WTC11 (cell line): Measurements from ENCODE around the gene ABCB10. TPM values are rescaled to one million over a fixed set of nuclear protein-coding genes. Genes with fewer than 3 reads are reported as not detected.

Experiments
- ATAC-seq: fragments of 200-7000 bp; cut with Tn5 transposase; 2 replicates; pipeline ENCODE4 v1.10.0; 2021; ENCODE audit warnings: mild to moderate bottlenecking, moderate library complexity
- CTCF ChIA-PET: fragments of 300-600 bp; sonication (Branson Sonifier 250); formaldehyde crosslinking; loops from one replicate; lab custom pipeline; 2021; ENCODE audit warnings: antibody characterized with exemption; lab: Charles Lee
- POLR2A ChIA-PET: fragments of 350-600 bp; sonication (Branson Sonifier 250); formaldehyde crosslinking; loops from one replicate; lab custom pipeline; 2021; ENCODE audit warnings: antibody characterized with exemption; lab: Charles Lee
- DNase-seq: peaks from one replicate; pipeline ENCODE4 v3.0.0; 2021; ENCODE audit warnings: low spot score
- H3K27ac Mint-ChIP-seq: 2 replicates; pipeline ENCODE4 v1.8.0; 2021; ENCODE audit warnings: mixed read lengths
- H3K27me3 Mint-ChIP-seq: 2 replicates; pipeline ENCODE4 v1.8.0; 2021; ENCODE audit warnings: low read depth, mild to moderate bottlenecking, moderate library complexity, mixed read lengths
- H3K36me3 Mint-ChIP-seq: 2 replicates; pipeline ENCODE4 v1.8.0; 2021; ENCODE audit warnings: mixed read lengths
- H3K4me1 Mint-ChIP-seq: 2 replicates; pipeline ENCODE4 v1.8.0; 2022; ENCODE audit warnings: mixed read lengths
- H3K4me3 Mint-ChIP-seq: 2 replicates; pipeline ENCODE4 v1.8.0; 2021; ENCODE audit warnings: mild to moderate bottlenecking, moderate library complexity, mixed read lengths
- H3K9me3 Mint-ChIP-seq: 2 replicates; pipeline ENCODE4 v1.8.0; 2021; ENCODE audit warnings: mixed read lengths
- CBFB ChIP-seq: sonication (generic); formaldehyde crosslinking; IDR thresholded peaks from 2 replicates; pipeline ENCODE4 v1.8.1; 2022; ENCODE audit warnings: mild to moderate bottlenecking, low read depth, missing genetic modification reagents
- KAT7 ChIP-seq: sonication (generic); formaldehyde crosslinking; IDR thresholded peaks from 2 replicates; pipeline ENCODE4 v1.8.1; 2023; ENCODE audit warnings: missing genetic modification reagents, mild to moderate bottlenecking, borderline replicate concordance
- NR1H2 ChIP-seq: sonication (generic); formaldehyde crosslinking; IDR thresholded peaks from 2 replicates; pipeline ENCODE4 v1.9.0; 2021; ENCODE audit warnings: mild to moderate bottlenecking, moderate library complexity, missing genetic modification reagents
- RELA ChIP-seq: sonication (generic); formaldehyde crosslinking; IDR thresholded peaks from 2 replicates; pipeline ENCODE4 v1.8.1; 2022; ENCODE audit warnings: missing genetic modification reagents, mild to moderate bottlenecking, borderline replicate concordance
- ZBTB21 ChIP-seq: sonication (generic); formaldehyde crosslinking; IDR thresholded peaks from 2 replicates; pipeline ENCODE4 v1.8.1; 2023; ENCODE audit warnings: mild to moderate bottlenecking, missing genetic modification reagents, borderline replicate concordance
- ZNF232 ChIP-seq: sonication (generic); formaldehyde crosslinking; IDR thresholded peaks from 2 replicates; pipeline ENCODE4 v1.8.0; 2022; ENCODE audit warnings: mild to moderate bottlenecking, missing genetic modification reagents
- ZNF317 ChIP-seq: sonication (generic); formaldehyde crosslinking; IDR thresholded peaks from 2 replicates; pipeline ENCODE4 v1.8.1; 2023; ENCODE audit warnings: low read depth, mild to moderate bottlenecking, moderate library complexity, missing genetic modification reagents, borderline replicate concordance
- ZNF416 ChIP-seq: fragments of 250-450 bp; sonication (Bioruptor Pico); IDR thresholded peaks from 2 replicates; pipeline ENCODE4 v1.9.0; 2021; ENCODE audit warnings: mild to moderate bottlenecking, inconsistent platforms
- total RNA-seq: library from RNA; stranded (reverse); gene quantifications from 3 replicates; pipeline ENCODE4 v1.2.3, GENCODE V29; 2021
- TF ChIP-seq, protein P1 (sequence below): sonication (generic); formaldehyde crosslinking; IDR thresholded peaks from 2 replicates; pipeline ENCODE4 v1.8.0; 2023; ENCODE audit warnings: missing genetic modification reagents, mild to moderate bottlenecking, borderline replicate concordance
- TF ChIP-seq, protein P2 (sequence below): fragments of 200-600 bp; IDR thresholded peaks from 2 replicates; pipeline ENCODE4 v1.8.0; 2022; ENCODE audit warnings: antibody characterized with exemption
- TF ChIP-seq, protein P3 (sequence below): sonication (generic); formaldehyde crosslinking; IDR thresholded peaks from 2 replicates; pipeline ENCODE4 v1.8.1; 2022; ENCODE audit warnings: mild to moderate bottlenecking, moderate library complexity, missing genetic modification reagents
- TF ChIP-seq, protein P4 (sequence below): sonication (generic); formaldehyde crosslinking; IDR thresholded peaks from 2 replicates; pipeline ENCODE4 v1.8.0; 2022; ENCODE audit warnings: missing genetic modification reagents
- TF ChIP-seq, protein P5 (sequence below): fragments of 250-450 bp; sonication (Bioruptor Pico); conservative IDR thresholded peaks from 2 replicates; pipeline ENCODE4 v1.9.0; 2021; ENCODE audit warnings: mild to moderate bottlenecking
- TF ChIP-seq, protein P6 (sequence below): sonication (generic); formaldehyde crosslinking; IDR thresholded peaks from 2 replicates; pipeline ENCODE4 v1.8.0; 2023; ENCODE audit warnings: mild to moderate bottlenecking, missing genetic modification reagents
- TF ChIP-seq, protein P7 (sequence below): sonication (generic); formaldehyde crosslinking; IDR thresholded peaks from 2 replicates; pipeline ENCODE4 v1.8.0; 2022; ENCODE audit warnings: mild to moderate bottlenecking, missing genetic modification reagents
- TF ChIP-seq, protein P8 (sequence below): sonication (generic); formaldehyde crosslinking; IDR thresholded peaks from 2 replicates; pipeline ENCODE4 v1.8.1; 2022; ENCODE audit warnings: low read depth, missing genetic modification reagents, borderline replicate concordance

The ABCB10 gene
- total RNA-seq, 1 experiment from 2014 or later: 11.0 TPM

DNA sequence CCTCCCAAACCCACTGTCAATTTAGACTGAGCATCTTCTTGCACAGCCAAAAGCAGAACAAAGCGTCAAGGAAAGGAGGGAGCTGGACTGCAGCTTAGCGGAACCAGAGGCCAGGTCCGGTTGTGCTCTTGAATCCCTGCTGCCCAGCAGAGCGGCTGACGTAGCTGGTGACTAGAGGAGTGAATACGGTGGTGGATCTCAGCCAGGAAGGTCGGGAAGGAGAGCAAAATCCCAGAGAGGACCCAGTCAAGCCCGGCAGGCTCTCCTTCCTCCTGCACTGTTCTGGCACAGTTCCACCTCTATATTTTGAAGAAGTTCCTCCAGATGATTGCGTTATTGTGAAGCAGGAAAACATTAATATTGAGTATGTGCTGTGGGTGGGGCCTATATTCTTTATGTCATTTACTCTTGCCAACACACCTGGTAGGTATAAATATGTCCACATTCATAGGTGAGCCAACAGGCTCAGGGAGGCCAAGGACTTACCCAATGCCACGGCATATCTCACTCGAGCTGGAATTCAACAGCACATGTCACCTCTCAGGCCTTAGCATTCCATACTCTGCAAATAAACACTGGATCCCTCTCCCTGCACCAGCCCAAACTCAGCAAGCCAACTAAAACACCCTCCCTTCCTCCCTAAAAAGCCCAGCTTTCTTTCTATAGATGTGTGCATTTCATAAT is 23.6 kb upstream of the ABCB10 start:
- Mint-ChIP-seq H3K27me3 (no peaks in the 10 kb centered on the region), H3K4me1 (peaks cover 9% of the 10 kb centered on the region), H3K9me3 (no peaks in the 10 kb centered on the region), H3K27ac (no peak overlapping the region), H3K36me3 (no peaks in the 10 kb centered on the region), H3K4me3 (no peak overlapping the region)
- no peak for ATAC-seq
- DNase-seq: no peak
- ChIA-PET POLR2A (no interaction called here), CTCF (interaction anchor here (0.7 to 1.5 kb wide), 3 partner anchors 19 to 267 kb away, joined by 3 to 4 read pairs (median 3); partner anchors contain the start of gene ABCB10)
- TF ChIP-seq, protein P1, sequence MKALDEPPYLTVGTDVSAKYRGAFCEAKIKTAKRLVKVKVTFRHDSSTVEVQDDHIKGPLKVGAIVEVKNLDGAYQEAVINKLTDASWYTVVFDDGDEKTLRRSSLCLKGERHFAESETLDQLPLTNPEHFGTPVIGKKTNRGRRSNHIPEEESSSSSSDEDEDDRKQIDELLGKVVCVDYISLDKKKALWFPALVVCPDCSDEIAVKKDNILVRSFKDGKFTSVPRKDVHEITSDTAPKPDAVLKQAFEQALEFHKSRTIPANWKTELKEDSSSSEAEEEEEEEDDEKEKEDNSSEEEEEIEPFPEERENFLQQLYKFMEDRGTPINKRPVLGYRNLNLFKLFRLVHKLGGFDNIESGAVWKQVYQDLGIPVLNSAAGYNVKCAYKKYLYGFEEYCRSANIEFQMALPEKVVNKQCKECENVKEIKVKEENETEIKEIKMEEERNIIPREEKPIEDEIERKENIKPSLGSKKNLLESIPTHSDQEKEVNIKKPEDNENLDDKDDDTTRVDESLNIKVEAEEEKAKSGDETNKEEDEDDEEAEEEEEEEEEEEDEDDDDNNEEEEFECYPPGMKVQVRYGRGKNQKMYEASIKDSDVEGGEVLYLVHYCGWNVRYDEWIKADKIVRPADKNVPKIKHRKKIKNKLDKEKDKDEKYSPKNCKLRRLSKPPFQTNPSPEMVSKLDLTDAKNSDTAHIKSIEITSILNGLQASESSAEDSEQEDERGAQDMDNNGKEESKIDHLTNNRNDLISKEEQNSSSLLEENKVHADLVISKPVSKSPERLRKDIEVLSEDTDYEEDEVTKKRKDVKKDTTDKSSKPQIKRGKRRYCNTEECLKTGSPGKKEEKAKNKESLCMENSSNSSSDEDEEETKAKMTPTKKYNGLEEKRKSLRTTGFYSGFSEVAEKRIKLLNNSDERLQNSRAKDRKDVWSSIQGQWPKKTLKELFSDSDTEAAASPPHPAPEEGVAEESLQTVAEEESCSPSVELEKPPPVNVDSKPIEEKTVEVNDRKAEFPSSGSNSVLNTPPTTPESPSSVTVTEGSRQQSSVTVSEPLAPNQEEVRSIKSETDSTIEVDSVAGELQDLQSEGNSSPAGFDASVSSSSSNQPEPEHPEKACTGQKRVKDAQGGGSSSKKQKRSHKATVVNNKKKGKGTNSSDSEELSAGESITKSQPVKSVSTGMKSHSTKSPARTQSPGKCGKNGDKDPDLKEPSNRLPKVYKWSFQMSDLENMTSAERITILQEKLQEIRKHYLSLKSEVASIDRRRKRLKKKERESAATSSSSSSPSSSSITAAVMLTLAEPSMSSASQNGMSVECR: no peak
- TF ChIP-seq, protein P2, sequence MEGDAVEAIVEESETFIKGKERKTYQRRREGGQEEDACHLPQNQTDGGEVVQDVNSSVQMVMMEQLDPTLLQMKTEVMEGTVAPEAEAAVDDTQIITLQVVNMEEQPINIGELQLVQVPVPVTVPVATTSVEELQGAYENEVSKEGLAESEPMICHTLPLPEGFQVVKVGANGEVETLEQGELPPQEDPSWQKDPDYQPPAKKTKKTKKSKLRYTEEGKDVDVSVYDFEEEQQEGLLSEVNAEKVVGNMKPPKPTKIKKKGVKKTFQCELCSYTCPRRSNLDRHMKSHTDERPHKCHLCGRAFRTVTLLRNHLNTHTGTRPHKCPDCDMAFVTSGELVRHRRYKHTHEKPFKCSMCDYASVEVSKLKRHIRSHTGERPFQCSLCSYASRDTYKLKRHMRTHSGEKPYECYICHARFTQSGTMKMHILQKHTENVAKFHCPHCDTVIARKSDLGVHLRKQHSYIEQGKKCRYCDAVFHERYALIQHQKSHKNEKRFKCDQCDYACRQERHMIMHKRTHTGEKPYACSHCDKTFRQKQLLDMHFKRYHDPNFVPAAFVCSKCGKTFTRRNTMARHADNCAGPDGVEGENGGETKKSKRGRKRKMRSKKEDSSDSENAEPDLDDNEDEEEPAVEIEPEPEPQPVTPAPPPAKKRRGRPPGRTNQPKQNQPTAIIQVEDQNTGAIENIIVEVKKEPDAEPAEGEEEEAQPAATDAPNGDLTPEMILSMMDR: no peak
- TF ChIP-seq, protein P3, sequence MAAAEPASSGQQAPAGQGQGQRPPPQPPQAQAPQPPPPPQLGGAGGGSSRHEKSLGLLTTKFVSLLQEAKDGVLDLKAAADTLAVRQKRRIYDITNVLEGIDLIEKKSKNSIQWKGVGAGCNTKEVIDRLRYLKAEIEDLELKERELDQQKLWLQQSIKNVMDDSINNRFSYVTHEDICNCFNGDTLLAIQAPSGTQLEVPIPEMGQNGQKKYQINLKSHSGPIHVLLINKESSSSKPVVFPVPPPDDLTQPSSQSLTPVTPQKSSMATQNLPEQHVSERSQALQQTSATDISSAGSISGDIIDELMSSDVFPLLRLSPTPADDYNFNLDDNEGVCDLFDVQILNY: no peak
- no peak for TF ChIP-seq ZBTB21 (CRISPR knock-in tag)
- TF ChIP-seq, protein P4, sequence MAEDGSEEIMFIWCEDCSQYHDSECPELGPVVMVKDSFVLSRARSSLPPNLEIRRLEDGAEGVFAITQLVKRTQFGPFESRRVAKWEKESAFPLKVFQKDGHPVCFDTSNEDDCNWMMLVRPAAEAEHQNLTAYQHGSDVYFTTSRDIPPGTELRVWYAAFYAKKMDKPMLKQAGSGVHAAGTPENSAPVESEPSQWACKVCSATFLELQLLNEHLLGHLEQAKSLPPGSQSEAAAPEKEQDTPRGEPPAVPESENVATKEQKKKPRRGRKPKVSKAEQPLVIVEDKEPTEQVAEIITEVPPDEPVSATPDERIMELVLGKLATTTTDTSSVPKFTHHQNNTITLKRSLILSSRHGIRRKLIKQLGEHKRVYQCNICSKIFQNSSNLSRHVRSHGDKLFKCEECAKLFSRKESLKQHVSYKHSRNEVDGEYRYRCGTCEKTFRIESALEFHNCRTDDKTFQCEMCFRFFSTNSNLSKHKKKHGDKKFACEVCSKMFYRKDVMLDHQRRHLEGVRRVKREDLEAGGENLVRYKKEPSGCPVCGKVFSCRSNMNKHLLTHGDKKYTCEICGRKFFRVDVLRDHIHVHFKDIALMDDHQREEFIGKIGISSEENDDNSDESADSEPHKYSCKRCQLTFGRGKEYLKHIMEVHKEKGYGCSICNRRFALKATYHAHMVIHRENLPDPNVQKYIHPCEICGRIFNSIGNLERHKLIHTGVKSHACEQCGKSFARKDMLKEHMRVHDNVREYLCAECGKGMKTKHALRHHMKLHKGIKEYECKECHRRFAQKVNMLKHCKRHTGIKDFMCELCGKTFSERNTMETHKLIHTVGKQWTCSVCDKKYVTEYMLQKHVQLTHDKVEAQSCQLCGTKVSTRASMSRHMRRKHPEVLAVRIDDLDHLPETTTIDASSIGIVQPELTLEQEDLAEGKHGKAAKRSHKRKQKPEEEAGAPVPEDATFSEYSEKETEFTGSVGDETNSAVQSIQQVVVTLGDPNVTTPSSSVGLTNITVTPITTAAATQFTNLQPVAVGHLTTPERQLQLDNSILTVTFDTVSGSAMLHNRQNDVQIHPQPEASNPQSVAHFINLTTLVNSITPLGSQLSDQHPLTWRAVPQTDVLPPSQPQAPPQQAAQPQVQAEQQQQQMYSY: no peak
- TF ChIP-seq, protein P5, sequence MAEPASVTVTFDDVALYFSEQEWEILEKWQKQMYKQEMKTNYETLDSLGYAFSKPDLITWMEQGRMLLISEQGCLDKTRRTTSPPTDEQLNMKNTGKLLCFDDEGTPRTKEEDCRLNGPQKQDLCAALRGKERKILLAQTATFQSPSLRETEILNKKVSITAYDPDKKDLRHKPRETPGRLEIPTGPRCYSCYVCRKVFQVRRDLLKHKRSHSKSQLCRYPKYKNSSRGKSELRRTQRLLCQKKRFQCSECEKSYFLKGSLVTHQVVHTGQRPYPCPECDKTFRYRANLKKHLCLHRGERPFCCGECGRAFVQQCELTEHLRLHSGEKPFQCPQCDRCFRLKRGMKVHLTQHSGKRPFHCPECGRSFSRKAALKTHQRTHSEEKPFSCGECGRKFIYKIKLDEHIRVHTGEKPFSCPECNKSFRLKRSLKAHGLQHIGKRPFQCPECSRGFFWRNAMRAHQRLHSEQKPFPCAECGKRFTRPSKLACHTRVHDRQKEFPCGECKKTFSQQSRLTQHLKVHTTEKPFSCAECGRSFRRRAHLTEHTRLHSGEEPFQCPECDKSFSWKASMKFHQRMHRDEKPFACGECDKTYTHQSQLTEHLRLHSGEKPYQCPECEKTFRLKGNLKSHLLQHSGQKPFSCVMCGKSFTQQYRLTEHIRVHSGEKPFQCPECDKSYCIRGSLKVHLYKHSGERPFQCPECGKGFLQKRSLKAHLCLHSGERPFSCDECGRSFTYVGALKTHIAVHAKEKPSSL (CRISPR knock-in tag): no peak
- TF ChIP-seq ZNF317 (CRISPR knock-in tag): no peak
- TF ChIP-seq, protein P6, sequence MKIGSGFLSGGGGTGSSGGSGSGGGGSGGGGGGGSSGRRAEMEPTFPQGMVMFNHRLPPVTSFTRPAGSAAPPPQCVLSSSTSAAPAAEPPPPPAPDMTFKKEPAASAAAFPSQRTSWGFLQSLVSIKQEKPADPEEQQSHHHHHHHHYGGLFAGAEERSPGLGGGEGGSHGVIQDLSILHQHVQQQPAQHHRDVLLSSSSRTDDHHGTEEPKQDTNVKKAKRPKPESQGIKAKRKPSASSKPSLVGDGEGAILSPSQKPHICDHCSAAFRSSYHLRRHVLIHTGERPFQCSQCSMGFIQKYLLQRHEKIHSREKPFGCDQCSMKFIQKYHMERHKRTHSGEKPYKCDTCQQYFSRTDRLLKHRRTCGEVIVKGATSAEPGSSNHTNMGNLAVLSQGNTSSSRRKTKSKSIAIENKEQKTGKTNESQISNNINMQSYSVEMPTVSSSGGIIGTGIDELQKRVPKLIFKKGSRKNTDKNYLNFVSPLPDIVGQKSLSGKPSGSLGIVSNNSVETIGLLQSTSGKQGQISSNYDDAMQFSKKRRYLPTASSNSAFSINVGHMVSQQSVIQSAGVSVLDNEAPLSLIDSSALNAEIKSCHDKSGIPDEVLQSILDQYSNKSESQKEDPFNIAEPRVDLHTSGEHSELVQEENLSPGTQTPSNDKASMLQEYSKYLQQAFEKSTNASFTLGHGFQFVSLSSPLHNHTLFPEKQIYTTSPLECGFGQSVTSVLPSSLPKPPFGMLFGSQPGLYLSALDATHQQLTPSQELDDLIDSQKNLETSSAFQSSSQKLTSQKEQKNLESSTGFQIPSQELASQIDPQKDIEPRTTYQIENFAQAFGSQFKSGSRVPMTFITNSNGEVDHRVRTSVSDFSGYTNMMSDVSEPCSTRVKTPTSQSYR (CRISPR knock-in tag): no peak
- no peak for TF ChIP-seq KAT7 (CRISPR knock-in tag)
- no peak for TF ChIP-seq RELA (CRISPR knock-in tag)
- no peak for TF ChIP-seq ZNF232 (CRISPR knock-in tag)
- TF ChIP-seq, protein P7, sequence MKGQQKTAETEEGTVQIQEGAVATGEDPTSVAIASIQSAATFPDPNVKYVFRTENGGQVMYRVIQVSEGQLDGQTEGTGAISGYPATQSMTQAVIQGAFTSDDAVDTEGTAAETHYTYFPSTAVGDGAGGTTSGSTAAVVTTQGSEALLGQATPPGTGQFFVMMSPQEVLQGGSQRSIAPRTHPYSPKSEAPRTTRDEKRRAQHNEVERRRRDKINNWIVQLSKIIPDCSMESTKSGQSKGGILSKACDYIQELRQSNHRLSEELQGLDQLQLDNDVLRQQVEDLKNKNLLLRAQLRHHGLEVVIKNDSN: no peak
- no peak for TF ChIP-seq NR1H2 (CRISPR knock-in tag)
- no peak for TF ChIP-seq CBFB (CRISPR knock-in tag)
- no peak for TF ChIP-seq ZNF416 (CRISPR knock-in tag)
- TF ChIP-seq, protein P8, sequence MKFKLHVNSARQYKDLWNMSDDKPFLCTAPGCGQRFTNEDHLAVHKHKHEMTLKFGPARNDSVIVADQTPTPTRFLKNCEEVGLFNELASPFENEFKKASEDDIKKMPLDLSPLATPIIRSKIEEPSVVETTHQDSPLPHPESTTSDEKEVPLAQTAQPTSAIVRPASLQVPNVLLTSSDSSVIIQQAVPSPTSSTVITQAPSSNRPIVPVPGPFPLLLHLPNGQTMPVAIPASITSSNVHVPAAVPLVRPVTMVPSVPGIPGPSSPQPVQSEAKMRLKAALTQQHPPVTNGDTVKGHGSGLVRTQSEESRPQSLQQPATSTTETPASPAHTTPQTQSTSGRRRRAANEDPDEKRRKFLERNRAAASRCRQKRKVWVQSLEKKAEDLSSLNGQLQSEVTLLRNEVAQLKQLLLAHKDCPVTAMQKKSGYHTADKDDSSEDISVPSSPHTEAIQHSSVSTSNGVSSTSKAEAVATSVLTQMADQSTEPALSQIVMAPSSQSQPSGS (CRISPR knock-in tag): no peak
